IPS DF 19.7 (cell line): ENCODE data around the gene KIAA0319L.

Source experiments
- DNase-seq: peaks from one replicate; pipeline ENCODE4 v3.0.0-alpha.2; 2013; ENCODE audit warnings: low read depth, low spot score

The KIAA0319L gene

DNA sequence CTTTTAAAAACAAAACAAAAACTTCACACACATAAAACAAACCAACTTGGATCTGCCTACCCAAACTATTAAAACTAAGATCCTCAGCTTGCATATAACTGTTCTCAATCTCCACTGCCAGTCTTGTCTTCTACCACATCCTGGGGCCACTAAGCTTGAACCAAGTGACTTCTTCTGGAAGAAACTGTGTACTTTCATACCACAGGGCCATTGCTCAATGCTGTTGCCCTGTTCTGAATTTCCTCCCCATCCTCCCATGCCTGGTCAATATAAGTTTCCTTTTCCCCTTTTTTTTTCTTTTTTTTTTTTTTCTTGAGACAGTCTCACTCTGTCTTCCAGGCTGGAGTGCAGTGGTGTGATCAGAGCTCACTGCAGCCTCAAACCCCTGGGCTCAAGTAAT lies 109.9 kb downstream of the KIAA0319L start:
- DNase-seq: no peak

DNA sequence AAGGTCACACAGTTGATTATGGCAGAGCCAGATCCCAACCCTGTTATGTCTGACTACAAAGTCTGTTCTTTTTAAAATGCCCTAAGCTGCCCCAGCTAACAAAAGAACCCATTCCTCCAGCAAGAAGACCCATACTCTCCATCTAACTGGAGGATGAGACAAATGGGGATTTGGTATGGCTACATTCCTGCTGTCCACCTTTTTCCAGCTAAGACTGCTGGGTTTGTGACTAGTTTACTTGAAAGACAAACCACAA lies 112.8 kb downstream of the KIAA0319L start:
- DNase-seq: no peak

DNA sequence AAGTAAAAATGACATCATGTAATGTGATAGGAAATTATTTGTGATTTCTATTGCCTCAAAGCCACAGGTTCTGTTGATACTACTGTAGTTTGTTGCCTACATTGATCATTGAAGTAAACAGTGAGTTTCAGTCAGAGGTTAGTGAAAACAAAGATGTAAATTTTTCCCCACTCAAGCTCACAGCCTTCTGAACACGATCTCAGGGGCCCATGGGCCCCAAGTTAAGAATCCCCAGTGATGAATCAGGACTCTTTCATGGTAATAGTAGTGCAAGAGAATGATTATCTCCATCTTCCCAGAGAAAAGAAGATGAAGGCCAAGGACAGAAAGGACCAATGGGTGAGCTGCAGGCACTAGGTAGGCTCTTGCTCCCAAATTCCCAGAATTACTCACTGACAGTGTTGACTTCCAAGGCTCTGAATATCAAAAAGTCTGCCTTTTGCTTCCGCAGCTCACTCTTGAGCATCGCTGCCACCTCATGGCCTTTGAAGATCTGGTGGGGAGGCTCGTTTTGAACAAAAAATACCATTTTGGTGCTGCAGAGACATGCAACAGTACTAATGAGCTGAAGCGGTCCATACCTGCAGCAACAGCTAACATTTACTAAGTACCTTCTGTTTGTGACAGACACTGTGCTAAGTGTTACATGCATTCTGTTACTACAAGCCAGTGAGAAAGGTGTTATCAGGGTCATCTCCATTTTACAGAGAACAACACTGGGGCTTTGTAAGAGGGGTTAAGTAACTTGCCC lies 113.3 kb downstream of the KIAA0319L start:
- no peak for DNase-seq

DNA sequence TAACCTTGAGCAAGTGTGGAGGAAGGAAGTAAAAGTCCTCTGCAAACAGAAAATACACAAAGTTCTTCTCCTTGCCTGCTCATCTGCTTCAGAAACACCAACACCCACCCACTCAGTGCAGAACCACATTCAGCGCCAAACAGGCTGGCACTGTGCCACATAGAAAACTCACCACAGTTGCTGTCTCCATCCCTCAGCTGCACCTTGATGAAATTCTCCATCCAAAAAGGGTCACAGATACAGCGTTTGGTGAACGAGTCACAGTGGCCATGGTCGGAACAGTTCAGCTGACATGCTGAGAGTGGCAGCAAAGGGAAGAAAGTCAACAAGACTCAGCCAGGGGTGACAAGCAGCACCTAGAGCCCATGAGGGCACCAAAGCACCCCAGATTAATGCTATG lies 114.5 kb downstream of the KIAA0319L start:
- no peak for DNase-seq

DNA sequence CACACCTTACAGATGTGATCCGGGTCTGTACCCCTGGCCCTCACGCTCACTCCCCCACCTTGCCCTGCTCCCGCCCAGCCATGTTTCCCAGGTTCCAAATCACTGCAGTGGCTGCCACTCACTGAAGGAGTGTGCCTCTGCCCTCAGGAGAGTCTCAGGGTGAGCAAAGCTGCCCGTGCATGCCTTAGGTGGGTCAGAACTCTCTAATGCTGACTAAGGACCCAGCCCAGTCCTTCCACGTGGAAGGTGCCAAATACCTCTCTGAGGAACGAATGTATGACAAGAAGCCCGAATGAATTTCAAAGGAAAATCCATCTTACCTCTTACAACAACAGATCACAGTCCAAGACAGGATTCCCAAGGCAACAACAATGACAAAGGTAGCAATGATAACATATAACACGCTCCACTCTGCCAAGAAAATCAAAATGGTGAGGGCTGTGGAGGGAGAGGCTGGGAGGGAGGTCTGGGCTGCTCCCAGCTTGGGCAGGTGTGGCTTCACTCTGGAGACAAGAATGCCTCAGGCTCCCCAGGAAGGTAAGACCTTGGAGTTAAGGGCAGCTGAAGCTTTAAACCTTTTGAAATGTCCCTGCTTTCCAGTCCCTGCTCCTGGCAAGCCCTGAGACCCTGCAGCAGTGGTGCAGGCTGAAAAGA lies 115.2 kb downstream of the KIAA0319L start:
- no peak for DNase-seq

DNA sequence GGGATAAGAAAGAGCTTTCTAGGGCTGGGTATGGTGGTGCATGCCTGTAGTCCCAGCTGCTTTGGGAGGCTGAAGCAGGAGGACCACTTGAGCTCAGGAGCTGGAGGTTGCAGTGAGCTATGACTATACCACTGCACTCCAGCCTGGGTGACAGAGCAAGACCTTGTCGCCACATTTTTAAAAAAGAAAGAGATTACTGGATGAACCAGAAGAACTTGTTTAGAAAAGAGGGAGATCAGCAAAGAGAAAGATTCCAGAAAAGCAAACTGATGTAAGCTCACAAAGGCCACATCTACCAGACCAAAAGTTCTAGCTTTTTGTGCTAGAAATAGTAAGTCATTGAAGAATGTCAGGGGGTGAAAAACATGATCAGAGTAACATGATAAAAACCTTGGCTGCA lies 117.6 kb downstream of the KIAA0319L start:
- no peak for DNase-seq

DNA sequence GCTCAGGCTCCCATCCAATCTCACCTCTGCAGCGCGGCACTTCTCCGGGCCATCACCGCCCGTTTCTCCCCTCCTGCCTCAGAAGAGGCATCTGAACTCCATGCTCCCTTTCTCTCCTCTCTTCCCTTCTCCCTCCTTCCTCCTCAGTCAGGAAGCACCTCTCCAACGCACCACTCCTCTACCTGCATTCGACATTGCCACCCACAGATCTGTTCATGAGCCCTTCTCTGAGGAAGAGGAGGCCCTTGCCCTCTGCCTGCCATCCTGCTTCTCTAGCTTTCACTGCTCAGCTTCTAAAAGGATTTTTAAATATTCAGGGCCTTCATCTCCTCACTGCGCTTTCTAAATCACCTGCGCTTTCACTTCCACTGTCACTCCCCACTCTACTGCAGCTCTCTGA lies 120.0 kb downstream of the KIAA0319L start:
- no peak for DNase-seq

DNA sequence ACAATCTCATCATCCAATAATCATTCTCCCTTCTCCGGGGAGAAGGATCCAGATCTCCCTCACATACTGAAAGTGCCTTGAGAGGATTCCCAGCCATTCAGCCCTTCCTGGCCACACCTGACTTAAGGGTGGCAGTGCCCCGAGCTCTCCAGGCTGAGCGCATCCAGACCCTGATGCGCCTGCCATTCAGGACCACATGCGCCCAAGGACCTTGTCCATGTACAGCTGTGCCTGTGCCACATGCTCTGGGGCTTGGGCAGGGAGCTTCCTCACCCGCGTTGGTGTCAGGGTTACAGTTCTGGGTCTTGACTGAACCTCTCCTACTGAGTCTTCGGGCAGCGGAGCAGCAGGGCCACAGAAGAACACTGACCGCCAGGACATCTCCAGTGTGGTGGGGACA lies 121.1 kb downstream of the KIAA0319L start:
- no peak for DNase-seq

DNA sequence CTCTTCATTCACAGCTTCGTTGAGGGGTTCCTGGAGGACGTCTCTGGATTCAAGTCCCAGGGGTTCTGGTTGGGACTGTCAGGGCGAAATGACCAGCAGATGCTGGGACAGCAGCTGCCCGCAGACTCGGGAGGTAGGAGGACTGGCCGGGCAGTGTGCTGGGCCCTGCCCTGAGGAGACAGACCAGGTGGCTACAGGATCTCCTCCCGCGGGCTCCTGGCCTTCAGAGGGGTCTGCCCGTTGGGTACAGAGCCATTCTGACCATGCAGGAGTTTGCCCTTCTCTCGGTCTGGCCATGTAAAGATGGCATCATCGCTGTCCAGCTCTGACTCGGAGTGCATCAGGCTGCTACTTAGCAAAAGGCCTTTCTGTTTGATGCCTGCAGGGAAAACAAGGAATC lies 122.5 kb downstream of the KIAA0319L start:
- DNase-seq: no peak

DNA sequence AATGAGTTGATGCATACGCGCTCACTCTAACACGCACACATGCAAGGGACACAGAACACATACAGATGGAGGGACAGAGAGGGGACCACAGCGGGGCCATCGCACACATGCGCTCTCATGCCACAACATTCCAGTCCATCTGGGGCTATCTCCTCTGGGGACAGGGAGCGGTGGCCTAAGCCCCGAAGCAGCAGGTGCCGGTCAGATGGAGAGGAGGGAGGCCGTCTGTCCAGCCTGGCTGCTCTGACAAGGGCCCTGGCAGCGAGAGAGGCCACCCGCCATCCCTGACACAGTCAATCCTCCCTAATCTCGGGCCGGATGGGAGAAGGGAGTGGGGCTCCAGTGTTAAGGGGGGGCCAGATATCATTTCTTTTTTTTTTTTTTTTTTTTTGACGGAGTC lies 123.5 kb downstream of the KIAA0319L start:
- no peak for DNase-seq

DNA sequence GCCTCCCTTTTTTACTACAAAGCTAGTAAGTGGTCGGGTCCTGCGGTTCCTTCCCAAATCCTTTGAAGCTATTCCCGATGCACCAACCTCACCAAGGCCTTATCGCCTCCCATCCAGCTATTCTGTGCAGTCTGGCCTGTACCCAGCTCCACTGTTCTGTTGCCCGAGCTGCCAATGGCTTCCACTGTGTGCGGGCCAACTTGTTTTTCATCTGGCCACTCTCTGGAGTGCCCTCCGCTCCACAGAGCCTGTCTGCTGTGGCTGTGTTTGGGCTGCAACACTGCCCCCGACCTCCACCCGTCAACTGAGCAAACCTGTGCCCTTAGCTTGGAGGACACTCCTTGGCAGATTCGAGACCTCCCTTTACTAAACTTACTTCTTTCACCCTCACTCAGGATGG lies 125.0 kb downstream of the KIAA0319L start:
- no peak for DNase-seq

DNA sequence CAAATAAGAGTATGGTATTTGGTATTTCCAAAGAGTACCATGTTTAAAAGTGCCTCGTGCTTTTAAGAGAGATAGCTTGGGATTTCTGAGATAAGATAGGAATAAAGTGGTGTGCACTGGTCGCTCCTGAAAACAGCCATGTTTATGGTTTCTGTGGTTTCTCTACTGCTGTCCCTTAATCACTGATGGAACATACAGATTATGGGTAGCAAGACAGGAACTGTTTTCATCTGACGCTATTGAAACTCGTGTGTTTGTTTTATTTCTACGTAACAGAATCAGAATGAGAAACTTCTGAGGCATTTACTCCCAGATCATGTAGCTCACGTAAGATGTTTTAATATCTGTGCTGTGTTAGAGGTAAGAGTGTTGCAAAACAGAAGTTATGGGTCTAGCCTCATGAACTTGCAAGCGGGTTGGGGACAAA lies 126.0 kb downstream of the KIAA0319L start:
- DNase-seq: no peak

DNA sequence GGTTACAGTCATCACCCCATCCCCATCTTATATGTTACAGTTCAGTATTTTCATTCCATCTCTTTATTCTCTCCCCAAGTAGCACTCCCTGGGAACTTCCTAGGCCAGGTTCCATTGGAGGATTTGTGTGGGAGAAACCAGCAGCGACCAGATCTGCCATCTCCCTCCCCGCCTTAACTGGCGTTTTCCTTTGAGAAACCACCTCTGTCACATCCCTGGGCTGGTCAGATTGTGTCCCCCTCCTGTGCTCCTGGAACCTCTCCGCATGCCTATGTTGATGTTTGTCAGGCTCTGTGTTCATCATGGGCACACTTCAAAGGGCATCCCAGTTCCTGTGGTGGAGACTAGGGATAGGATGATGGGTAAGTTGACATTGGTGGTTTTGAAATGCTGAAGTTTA lies 126.4 kb downstream of the KIAA0319L start:
- no peak for DNase-seq

DNA sequence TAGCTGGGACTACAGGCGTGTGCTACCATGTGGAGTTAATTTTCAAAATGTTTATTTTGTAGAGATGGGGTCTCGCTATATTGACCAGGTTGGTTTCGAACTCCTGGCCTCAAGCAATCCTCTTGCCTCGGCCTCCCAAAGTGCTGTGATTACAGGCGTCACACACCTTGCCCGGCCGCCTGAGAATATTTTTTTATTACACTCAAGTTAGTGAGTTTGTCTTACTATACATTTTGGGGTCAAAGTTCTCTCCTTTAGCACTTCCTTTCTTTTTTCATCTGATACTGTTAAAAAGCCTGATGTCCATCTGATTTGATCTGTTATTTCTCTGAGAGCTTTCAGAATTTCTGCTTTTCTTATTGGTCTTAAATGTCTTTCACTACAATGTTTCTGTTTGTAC lies 128.8 kb downstream of the KIAA0319L start:
- no peak for DNase-seq

DNA sequence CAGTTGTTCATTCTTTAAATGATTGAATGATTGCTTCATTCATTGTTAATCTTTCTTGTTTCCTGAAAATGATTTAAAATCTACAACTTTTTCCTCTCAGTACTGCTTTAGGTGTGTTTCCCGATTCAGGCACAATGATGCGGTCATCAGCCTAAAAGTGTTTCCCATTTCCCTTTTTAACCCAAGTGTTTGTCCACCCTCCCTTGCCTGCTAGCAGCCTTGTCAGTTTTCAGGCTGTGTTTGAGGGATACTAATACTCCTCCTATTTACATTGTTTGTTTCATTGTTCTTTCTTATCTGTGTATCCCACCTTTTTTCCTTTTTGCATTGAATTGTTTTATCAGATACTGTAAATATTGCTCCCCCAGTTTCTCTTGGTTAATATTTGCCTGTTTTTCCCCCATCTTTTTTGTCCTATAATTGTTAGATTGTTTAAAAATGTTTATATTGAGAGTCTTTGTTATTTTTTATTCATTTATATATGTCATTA lies 131.1 kb downstream of the KIAA0319L start:
- DNase-seq: no peak

DNA sequence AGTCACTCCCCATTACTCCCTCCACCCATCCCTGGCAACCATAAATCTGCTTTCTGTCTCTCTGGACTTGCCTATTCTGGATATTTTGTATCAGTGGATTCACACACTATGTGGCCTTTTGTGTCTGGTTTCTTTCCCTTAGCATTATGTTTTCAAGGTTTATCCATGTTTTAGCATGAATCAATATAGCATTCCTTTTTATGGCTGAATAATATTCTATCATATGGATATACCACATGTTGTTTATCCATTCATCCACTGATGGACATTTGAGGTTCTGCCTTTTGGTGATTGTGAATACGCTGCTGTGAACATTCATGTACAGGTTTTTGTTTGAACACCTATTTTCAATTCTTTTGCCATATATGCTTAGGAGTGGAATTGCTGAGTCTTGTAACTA lies 148.3 kb downstream of the KIAA0319L start:
- DNase-seq: no peak

DNA sequence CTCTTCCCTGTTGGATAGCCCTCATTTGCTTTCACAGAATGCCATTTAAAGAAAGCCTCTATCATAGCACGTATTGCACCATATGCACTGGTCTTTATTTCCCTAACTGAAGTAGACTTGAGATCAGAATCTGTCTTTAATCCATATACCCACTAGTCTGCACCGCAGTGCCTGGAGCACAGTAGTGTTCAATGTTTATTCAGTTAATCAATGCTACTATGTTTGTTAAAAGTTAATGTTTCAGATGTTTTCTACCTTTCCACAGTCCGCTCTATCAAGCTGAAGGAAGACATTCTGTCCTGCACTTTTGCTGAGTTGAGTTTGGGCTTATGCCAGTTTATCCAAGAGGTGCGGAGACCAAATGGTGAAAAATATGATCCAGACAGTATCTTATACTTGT lies 149.5 kb downstream of the KIAA0319L start:
- no peak for DNase-seq

DNA sequence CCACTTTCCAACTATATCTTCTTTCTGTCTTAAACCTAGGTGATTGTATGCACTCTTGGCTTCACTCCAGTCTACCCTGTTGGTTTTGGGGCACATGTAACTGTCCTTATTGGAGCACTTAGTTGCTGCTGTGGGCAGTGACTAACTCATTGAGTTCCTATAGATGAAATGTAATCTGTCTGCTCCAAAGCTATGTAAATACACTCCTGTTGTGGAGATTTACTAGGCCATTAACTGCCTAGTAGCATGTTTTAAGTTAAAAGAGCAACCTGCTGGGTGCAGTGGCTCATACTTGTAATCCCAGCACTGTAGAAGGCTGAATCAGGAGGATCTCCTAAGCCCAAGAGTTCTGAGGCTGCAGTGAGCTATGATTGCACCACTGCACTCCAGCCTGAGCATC lies 151.1 kb downstream of the KIAA0319L start:
- no peak for DNase-seq

DNA sequence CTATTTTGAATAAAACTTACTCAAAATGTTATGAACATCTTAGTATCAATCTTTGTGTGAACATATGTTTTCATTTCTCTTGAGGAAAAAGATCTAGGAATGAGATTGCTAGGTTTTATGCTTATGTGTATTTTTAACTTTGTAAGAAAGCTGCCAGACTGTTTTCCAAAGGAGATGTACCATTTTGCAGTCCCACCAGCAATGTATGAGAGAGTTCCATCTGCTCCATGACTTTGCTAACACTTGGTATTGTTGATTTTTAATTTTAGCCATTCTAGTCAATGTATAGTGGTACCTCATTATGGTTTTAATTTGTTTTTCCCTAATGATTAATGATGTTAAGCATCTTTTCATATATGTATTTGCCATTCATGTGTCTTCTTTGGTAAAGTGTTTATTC lies 156.2 kb downstream of the KIAA0319L start:
- no peak for DNase-seq

DNA sequence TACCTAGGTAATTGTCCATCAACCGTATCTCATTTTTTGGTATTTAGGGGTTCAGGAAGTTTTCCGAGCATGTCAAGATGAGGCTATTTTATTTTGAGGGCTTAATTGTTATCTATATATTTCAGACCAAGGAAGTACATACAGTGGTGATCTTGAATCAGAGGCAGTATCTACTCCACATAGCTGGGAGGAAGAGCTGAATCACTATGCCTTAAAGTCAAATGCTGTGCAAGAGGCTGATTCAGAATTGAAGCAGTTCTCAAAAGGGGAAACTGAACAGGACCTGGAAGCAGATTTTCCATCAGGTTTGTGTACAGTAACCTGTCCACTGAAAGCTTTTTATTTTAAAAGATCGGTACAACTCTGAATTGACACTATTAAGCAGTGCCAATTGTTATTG lies 158.5 kb downstream of the KIAA0319L start:
- no peak for DNase-seq

DNA sequence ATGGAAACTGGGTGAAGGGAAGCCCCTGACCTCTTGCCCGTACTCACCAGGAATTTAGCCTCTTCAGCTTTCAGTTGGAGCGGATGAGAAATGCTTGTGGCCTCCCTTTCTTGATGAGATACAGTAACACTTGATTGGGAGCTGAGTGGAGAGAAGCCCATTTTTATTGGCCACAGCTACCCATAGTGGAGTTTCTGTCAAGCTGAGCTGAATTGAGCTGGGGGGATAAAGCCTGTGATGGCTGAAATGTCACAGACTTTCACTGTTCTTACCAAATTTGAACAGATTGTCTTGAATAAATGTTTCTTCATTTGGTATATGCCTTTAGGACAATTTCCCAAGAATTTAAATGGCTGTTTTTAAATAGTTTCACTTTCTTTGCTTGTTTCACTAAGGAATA lies 162.8 kb downstream of the KIAA0319L start:
- DNase-seq: no peak

DNA sequence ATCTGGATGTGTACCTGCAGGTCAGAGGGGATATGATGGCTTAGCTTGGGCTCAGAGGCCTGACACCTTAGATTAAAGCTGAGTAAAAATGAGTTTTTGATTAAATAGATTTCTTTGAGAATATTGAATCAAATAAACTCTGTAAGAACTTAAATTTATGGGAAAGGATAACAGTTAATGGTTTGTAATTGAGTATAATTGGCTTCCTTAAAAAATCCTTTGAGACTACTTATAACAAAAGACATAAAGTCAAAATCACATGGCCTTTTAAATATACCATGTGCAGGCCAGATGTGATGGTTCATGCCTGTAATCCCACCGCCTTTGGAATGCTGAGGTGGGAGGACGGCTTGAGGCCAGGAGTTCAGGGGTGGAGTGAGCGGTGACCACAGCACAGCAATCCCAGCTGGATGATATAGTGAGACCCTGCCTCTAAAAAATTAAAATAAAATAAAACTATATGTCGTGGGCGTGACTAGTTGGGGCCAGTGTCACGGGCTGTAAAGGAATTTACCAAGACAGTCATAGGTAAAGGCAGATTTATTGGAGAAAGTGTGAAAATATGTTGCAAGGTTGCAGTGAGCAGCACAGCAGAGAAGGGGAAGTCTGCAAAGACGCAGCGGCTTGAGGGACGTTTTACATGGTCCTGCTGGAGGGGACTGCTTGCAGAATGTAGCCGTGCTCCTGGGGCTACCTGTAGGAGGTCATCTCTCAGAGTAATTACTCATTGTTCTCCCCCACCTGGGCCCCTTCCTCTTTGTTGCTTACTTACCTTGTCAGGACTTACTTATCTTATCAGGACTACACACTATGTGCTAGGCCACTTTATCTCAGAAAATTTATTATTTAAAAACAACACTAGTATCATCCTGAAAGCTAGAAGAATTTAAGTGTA lies 166.4 kb downstream of the KIAA0319L start:
- DNase-seq: peak; percentile 64

DNA sequence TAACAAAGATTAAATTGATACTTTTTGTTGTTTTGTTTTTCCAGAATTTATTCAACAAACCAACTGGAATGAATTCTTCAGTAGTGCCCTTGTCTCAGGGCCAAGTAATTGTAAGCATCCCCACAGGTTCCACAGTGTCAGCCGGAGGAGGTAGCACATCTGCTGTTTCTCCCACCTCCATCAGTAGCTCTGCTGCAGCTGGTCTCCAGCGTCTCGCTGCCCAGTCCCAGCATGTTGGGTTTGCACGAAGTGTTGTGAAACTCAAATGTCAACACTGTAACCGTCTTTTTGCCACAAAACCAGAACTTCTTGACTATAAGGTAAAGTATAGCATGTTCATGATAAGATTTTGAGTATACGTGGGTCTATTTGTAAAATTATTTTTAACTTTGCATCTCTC lies 170.2 kb downstream of the KIAA0319L start:
- DNase-seq: no peak
